ENCODE measurements around the gene MATR3. TPM values are rescaled to one million over a fixed set of nuclear protein-coding genes. Genes with fewer than 3 reads are reported as not detected.

MATR3 gene
- total RNA-seq, 2 experiments from 2014 or later: 376 to 401 TPM

GRCh38 chr5:139253115-139253514 is 40.4 kb upstream of the MATR3 start:
- intact Hi-C loops (cut with DNase I, micrococcal nuclease): no loop called here
- H3K9me3 Mint-ChIP-seq: no peaks in the 10 kb centered on the region
- no peaks in the 10 kb centered on the region for H3K27me3 Mint-ChIP-seq
- Histone ChIP-seq H3K36me3 (ENCODE audit: insufficient read depth, low read length) (no peaks in the 10 kb centered on the region), H3K27ac (ENCODE audit: low read depth in 1 of 2, low read length in 2 of 2) (no peak overlapping the region), H3K9me3 (ENCODE audit: control insufficient read depth in 1 of 2, insufficient read depth in 1 of 2, low read length in 2 of 2) (no peaks in the 10 kb centered on the region), H3K4me3 (ENCODE audit: low read length) (no peak overlapping the region), H3K27me3 (ENCODE audit: control insufficient read depth in 1 of 2, insufficient read depth in 2 of 2, low read length in 2 of 2) (no peaks in the 10 kb centered on the region), H3K4me1 (ENCODE audit: insufficient read depth, low read length) (no peaks in the 10 kb centered on the region)
- POLR2A ChIA-PET: no interaction called here
- TF ChIP-seq CTCF (IDR thresholded peaks at IDR 0.05): no peak
- CTCF ChIA-PET: no interaction called here
- no peak for DNase-seq
- no peaks in the 10 kb centered on the region for H3K4me1 Mint-ChIP-seq (ENCODE audit: low read depth)
- no peak for ATAC-seq (ENCODE audit: poor library complexity)
- no peak overlapping the region for H3K4me3 Mint-ChIP-seq
- H3K36me3 Mint-ChIP-seq (ENCODE audit: low read depth): no peaks in the 10 kb centered on the region
- H3K27ac Mint-ChIP-seq: no peak overlapping the region

GRCh38 chr5:139256820-139257219 is 36.7 kb upstream of the MATR3 start:
- ChIA-PET CTCF (no interaction called here), POLR2A (no interaction called here)
- no peaks in the 10 kb centered on the region for H3K4me1 ChIP-seq (ENCODE audit: insufficient read depth, low read length)
- H3K9me3 Mint-ChIP-seq: no peaks in the 10 kb centered on the region
- intact Hi-C loops (cut with DNase I, micrococcal nuclease): no loop called here
- H3K27me3 ChIP-seq (ENCODE audit: control insufficient read depth in 1 of 2, insufficient read depth in 2 of 2, low read length in 2 of 2): peaks cover 0 to 5% of the 10 kb centered on the region in 2 experiments
- no peak overlapping the region for H3K27ac Mint-ChIP-seq
- H3K27ac ChIP-seq (ENCODE audit: low read depth in 1 of 2, low read length in 2 of 2): no peak overlapping the region
- H3K36me3 ChIP-seq (ENCODE audit: insufficient read depth, low read length): no peaks in the 10 kb centered on the region
- H3K9me3 ChIP-seq (ENCODE audit: control insufficient read depth in 1 of 2, insufficient read depth in 1 of 2, low read length in 2 of 2): no peaks in the 10 kb centered on the region
- no peak overlapping the region for H3K4me3 Mint-ChIP-seq
- DNase-seq (no peak), ATAC-seq (ENCODE audit: poor library complexity) (no peak)
- H3K4me1 Mint-ChIP-seq (ENCODE audit: low read depth): peaks cover 1% of the 10 kb centered on the region
- no peak overlapping the region for H3K4me3 ChIP-seq (ENCODE audit: low read length)
- TF ChIP-seq CTCF (IDR thresholded peaks at IDR 0.05): no peak
- no peaks in the 10 kb centered on the region for H3K36me3 Mint-ChIP-seq (ENCODE audit: low read depth)
- H3K27me3 Mint-ChIP-seq: peaks cover 4% of the 10 kb centered on the region

DNA sequence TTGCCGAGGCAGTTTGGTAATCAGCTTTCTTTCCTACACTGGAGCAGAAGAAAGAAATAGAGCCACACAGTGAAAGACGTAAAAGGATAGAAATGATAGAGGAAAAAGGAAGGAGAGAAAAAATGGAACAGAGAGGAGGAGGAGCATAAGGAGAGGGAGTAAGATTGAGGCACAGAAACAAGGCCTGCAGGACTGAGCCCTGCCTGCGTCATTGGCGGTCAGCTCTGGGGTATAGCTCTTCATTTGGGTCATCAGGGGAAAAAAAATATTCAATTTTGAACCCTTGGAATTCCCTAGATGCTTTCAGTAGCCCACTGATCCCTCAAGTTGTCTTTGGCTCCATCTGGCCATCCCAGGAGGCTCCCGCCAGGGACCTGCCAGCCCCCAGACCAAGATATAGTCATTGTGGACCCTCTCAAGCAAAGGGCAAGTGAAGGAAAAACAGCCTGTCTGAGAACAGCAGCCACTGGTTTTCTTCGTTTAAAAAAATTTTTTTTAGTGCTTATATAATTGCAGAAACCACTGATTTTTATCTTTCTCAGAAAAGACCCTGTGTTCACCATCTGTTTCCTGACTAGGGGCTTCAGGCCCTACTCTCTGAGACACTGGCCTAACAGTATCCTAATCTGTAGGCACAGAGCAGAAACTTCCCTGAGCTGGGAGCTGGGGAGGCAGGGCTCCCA is 31.3 kb upstream of the MATR3 start:
- peaks cover 0 to 5% of the 10 kb centered on the region in 2 experiments for H3K27me3 ChIP-seq (ENCODE audit: control insufficient read depth in 1 of 2, insufficient read depth in 2 of 2, low read length in 2 of 2)
- no peaks in the 10 kb centered on the region for H3K9me3 ChIP-seq (ENCODE audit: control insufficient read depth in 1 of 2, insufficient read depth in 1 of 2, low read length in 2 of 2)
- DNase-seq (no peak), ATAC-seq (ENCODE audit: poor library complexity) (no peak)
- no peaks in the 10 kb centered on the region for H3K36me3 Mint-ChIP-seq (ENCODE audit: low read depth)
- peaks cover 10% of the 10 kb centered on the region for H3K4me1 Mint-ChIP-seq (ENCODE audit: low read depth)
- no peak overlapping the region for H3K4me3 Mint-ChIP-seq
- peaks cover 4% of the 10 kb centered on the region for H3K27me3 Mint-ChIP-seq
- H3K9me3 Mint-ChIP-seq: no peaks in the 10 kb centered on the region
- ChIA-PET POLR2A (interaction anchor here (1.0 kb wide), 2 partner anchors 11 to 683 kb away, joined by 3 read pairs; no protein-coding TSS in a partner anchor), CTCF (interaction anchor here (0.6 to 0.9 kb wide), 2 partner anchors 8 to 612 kb away, joined by 3 to 4 read pairs; no protein-coding TSS in a partner anchor)
- peaks cover 8% of the 10 kb centered on the region for H3K4me1 ChIP-seq (ENCODE audit: insufficient read depth, low read length)
- intact Hi-C loops (cut with DNase I, micrococcal nuclease): loop anchor here (1.0 to 5.0 kb wide), 7 partner anchors 390 to 810 kb away; no protein-coding TSS in a partner anchor
- no peak overlapping the region for H3K27ac Mint-ChIP-seq
- no peak overlapping the region for H3K4me3 ChIP-seq (ENCODE audit: low read length)
- no peak overlapping the region for H3K27ac ChIP-seq (ENCODE audit: low read depth in 1 of 2, low read length in 2 of 2)
- TF ChIP-seq CTCF (IDR thresholded peaks at IDR 0.05): no peak
- H3K36me3 ChIP-seq (ENCODE audit: insufficient read depth, low read length): no peaks in the 10 kb centered on the region
